ENCODE data around the gene KCNC4. TPM values are rescaled to one million over a fixed set of nuclear protein-coding genes. Genes with fewer than 3 reads are reported as not detected.

Gene KCNC4
- total RNA-seq, 3 donors from 2014 or later = 3.8 to 12.6 (median 5.2) TPM

DNA sequence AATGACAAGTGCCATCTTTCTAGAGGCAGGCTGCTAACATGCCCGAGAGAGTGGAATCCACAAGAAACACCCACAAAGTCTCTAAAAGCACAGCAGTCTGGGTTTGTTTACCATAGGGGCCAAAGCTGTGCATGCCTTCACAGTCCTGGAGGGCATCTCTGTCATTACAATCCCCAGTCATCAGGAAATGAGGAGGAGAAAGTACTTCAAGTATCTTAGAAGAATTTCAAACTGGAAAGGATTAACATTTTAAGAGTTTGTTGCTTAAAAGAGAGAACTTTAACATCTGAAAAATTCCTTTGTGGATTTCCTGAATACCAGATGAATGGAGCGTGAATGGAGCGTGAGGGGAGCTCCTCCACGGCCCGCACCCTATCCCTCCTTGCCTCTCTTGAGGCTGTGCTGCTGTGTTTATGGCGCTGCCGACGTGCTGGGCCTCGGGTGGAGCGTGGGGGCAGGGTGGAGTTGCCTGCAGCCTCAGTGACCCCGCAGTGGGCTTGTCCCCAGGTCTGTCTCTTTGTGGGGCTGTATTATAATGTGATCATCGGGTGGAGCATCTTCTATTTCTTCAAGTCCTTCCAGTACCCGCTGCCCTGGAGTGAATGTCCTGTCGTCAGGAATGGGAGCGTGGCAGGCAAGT, 36.5 kb upstream of the KCNC4 start:
- no peaks in the 10 kb centered on the region for H3K4me1 ChIP-seq
- TF ChIP-seq, protein P1, sequence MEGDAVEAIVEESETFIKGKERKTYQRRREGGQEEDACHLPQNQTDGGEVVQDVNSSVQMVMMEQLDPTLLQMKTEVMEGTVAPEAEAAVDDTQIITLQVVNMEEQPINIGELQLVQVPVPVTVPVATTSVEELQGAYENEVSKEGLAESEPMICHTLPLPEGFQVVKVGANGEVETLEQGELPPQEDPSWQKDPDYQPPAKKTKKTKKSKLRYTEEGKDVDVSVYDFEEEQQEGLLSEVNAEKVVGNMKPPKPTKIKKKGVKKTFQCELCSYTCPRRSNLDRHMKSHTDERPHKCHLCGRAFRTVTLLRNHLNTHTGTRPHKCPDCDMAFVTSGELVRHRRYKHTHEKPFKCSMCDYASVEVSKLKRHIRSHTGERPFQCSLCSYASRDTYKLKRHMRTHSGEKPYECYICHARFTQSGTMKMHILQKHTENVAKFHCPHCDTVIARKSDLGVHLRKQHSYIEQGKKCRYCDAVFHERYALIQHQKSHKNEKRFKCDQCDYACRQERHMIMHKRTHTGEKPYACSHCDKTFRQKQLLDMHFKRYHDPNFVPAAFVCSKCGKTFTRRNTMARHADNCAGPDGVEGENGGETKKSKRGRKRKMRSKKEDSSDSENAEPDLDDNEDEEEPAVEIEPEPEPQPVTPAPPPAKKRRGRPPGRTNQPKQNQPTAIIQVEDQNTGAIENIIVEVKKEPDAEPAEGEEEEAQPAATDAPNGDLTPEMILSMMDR (IDR thresholded peaks at IDR 0.05) = no peak
- TF ChIP-seq POLR2AphosphoS5 (IDR thresholded peaks at IDR 0.05) (no peak), POLR2A (IDR thresholded peaks at IDR 0.05) (no peak)
- H3K36me3 ChIP-seq = no peaks in the 10 kb centered on the region
- intact Hi-C loops (cut with DNase I; ENCODE audit: low total_unique reads) = no loop called here
- DNase-seq (ENCODE audit: low spot score in 2 of 2) = no peak
- H3K4me3 ChIP-seq = no peak overlapping the region
- H3K9me3 ChIP-seq = no peaks in the 10 kb centered on the region
- H3K27me3 ChIP-seq = no peaks in the 10 kb centered on the region
- no peak overlapping the region for H3K27ac ChIP-seq

DNA sequence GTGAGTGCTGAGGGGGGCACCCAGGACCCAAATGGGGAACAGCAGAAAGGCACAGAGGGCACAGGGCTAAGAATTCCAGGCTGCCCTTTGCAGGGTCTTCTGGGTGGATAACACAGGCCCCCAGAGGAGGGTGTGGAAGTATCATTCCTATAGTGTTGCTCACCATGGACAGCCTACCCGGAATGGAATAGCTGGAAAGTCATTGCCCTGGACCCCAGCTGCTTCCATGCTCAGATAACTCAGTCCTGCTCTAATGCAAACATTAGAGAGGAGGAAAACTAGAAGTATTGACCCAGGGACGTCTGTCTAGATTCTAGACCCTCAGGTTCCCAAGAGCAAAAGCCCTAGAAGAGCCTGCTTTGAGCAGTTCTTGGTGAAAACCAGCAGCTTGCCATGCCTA, 35.2 kb upstream of the KCNC4 start:
- intact Hi-C loops (cut with DNase I; ENCODE audit: low total_unique reads) = no loop called here
- Histone ChIP-seq H3K27me3 (no peaks in the 10 kb centered on the region), H3K4me1 (no peaks in the 10 kb centered on the region), H3K36me3 (no peaks in the 10 kb centered on the region), H3K27ac (no peak overlapping the region), H3K4me3 (no peak overlapping the region), H3K9me3 (no peaks in the 10 kb centered on the region)
- TF ChIP-seq, protein P1 (IDR thresholded peaks at IDR 0.05) = no peak
- no peak for TF ChIP-seq POLR2A (IDR thresholded peaks at IDR 0.05)
- TF ChIP-seq POLR2AphosphoS5 (IDR thresholded peaks at IDR 0.05) = no peak
- DNase-seq (ENCODE audit: low spot score in 2 of 2) = no peak

DNA sequence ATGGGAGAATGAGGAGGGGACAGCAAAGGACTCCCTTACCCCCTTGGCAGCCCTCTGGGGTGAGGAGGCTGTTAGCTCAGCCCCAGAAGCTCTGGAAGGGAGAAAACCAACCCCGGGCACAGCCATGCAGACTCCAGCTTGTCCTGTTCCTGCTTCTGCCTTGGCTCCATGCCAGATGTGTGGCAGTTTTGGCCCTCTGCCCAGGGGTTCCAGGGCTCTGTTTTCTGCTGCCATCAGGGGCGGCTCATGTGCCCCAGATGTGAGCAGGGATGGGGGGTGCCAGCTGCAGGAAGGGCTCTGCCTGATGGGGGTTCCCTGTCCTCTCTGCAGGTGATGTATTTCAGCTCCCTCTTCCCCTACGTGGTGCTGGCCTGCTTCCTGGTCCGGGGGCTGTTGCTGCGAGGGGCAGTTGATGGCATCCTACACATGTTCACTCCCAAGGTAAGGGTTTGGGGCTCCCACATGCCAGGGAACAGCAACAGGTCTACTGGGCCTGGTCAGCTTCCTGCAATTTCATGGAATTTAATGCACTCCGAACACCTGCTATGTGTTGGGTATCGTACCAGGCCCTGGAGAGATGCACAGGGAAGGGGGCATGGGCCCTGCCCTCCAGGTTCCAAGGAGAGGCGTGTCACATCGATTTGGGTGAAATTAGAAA, 33.7 kb upstream of the KCNC4 start:
- peak in 1 of 2 donors; percentile 64 for DNase-seq (ENCODE audit: low spot score in 2 of 2)
- intact Hi-C loops (cut with DNase I; ENCODE audit: low total_unique reads) = no loop called here
- Histone ChIP-seq H3K36me3 (no peaks in the 10 kb centered on the region), H3K27ac (no peak overlapping the region), H3K4me1 (no peaks in the 10 kb centered on the region), H3K4me3 (no peak overlapping the region), H3K9me3 (no peaks in the 10 kb centered on the region), H3K27me3 (no peaks in the 10 kb centered on the region)
- TF ChIP-seq POLR2AphosphoS5 (IDR thresholded peaks at IDR 0.05) = no peak

DNA sequence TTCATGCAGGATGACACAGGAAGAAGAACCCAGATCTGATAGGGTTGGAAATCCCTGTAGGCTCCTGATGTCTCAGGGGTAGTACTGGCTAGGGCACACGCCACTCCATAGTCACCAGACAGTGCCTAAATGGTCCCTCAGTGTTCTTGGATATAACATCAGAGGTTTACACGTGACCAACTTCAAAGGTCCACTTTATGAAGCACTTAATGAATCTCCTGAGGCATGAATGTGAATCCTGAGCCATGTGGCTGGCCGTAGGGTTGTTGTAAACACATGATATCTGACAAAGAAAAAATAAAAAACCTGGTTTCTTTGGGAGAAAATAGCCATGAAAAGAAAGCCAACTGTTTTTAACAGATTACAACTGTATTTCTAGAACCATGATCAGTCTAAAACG, 32.3 kb upstream of the KCNC4 start:
- H3K4me1 ChIP-seq = no peaks in the 10 kb centered on the region
- TF ChIP-seq POLR2AphosphoS5 (IDR thresholded peaks at IDR 0.05) (no peak), POLR2A (IDR thresholded peaks at IDR 0.05) (no peak)
- TF ChIP-seq, protein P1 (IDR thresholded peaks at IDR 0.05) = no peak
- H3K36me3 ChIP-seq = no peaks in the 10 kb centered on the region
- H3K27ac ChIP-seq = no peak overlapping the region
- DNase-seq (ENCODE audit: low spot score in 2 of 2) = no peak
- H3K4me3 ChIP-seq = no peak overlapping the region
- H3K9me3 ChIP-seq = no peaks in the 10 kb centered on the region
- no peaks in the 10 kb centered on the region for H3K27me3 ChIP-seq
- intact Hi-C loops (cut with DNase I; ENCODE audit: low total_unique reads) = no loop called here

DNA sequence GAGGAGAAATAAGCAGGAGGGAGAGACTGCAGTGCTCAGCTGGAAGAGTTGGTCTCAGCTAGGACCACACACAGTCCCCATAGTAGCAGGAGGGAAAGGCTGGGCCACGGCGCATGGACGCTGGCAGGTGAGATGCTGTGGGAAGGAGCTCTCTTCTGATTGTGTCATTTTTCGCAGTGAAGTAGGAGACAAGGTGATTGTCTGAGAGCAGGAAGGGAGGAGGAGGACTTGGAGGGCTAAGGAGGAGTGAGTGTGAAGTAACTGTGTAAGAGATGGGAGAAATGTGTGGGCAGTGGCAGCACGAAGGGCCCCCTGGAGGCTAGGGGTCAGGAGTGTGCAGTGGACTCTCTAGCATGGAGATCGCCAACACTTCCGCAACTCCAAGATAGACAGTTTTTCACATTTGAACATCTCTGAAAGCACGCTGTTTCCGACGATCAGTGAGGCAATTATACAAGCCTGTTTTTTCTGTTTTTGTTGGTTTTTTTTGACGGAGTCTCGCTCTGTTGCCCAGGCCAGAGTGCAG, 26.4 kb upstream of the KCNC4 start:
- intact Hi-C loops (cut with DNase I; ENCODE audit: low total_unique reads) = no loop called here
- TF ChIP-seq POLR2A (IDR thresholded peaks at IDR 0.05) (no peak), POLR2AphosphoS5 (IDR thresholded peaks at IDR 0.05) (no peak)
- TF ChIP-seq, protein P1 (IDR thresholded peaks at IDR 0.05) = no peak
- DNase-seq (ENCODE audit: low spot score in 2 of 2) = no peak
- Histone ChIP-seq H3K4me3 (no peak overlapping the region), H3K9me3 (no peaks in the 10 kb centered on the region), H3K36me3 (no peaks in the 10 kb centered on the region), H3K4me1 (no peaks in the 10 kb centered on the region), H3K27me3 (peaks cover 0 to 4% of the 10 kb centered on the region in 2 donors), H3K27ac (no peak overlapping the region)
